Measurements from ENCODE around the gene SCN8A.

DNA sequence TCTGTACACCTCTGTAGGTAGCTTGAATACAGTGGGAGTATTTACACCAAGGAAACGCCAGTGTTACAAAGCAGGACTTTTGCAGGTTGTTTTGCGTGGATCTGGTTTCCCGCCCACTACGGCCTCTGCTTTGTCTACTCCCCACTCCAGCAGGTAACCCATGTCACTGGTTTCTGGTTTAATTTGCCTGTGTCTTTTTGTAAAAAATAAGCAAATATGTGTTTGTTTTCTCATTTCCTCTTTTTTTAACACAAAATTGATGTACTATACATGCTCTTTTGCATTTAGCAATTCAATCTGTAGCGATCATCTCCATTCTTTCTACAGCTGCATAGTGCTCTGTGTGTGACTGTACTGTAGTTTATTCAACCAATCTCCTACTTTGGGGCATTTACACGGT lies 43.4 kb upstream of the SCN8A start:
- TF ChIP-seq, protein P1, sequence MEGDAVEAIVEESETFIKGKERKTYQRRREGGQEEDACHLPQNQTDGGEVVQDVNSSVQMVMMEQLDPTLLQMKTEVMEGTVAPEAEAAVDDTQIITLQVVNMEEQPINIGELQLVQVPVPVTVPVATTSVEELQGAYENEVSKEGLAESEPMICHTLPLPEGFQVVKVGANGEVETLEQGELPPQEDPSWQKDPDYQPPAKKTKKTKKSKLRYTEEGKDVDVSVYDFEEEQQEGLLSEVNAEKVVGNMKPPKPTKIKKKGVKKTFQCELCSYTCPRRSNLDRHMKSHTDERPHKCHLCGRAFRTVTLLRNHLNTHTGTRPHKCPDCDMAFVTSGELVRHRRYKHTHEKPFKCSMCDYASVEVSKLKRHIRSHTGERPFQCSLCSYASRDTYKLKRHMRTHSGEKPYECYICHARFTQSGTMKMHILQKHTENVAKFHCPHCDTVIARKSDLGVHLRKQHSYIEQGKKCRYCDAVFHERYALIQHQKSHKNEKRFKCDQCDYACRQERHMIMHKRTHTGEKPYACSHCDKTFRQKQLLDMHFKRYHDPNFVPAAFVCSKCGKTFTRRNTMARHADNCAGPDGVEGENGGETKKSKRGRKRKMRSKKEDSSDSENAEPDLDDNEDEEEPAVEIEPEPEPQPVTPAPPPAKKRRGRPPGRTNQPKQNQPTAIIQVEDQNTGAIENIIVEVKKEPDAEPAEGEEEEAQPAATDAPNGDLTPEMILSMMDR (IDR thresholded peaks at IDR 0.05; ENCODE audit: poor library complexity): no peak
- TF ChIP-seq EZH2phosphoT487 (IDR thresholded peaks at IDR 0.05; ENCODE audit: low read depth, severe bottlenecking, unreplicated experiment): no peak
